HG02588 (cell line): Measurements from ENCODE around the gene SGK2.

ENCODE experiments used
- ATAC-seq: cut with Tn5 transposase; IDR thresholded peaks from one replicate; pipeline ENCODE4 v1.9.1; 2021; ENCODE audit warnings: mild to moderate bottlenecking, moderate library complexity; ENCODE audit not compliant: unreplicated experiment

The SGK2 gene

GRCh38 chr20:43535370-43536004, 23.3 kb upstream of the SGK2 start:
- ATAC-seq, result no peak

- no peak for ATAC-seq
Observed at GRCh38 chr20:43536041-43536816, 22.6 kb upstream of the SGK2 start.

GRCh38 chr20:43536817-43537440, 21.9 kb upstream of the SGK2 start:
- ATAC-seq, result no peak

GRCh38 chr20:43537921-43538877, 20.6 kb upstream of the SGK2 start:
- ATAC-seq, result no peak

- ATAC-seq, result no peak
Observed at GRCh38 chr20:43538878-43539700, 19.7 kb upstream of the SGK2 start.

- ATAC-seq, result no peak
Observed at GRCh38 chr20:43539975-43540672, 18.7 kb upstream of the SGK2 start.

- ATAC-seq, result no peak
Observed at GRCh38 chr20:43540673-43541060, 18.2 kb upstream of the SGK2 start.

- ATAC-seq, result no peak
Observed at GRCh38 chr20:43541214-43541613, 17.6 kb upstream of the SGK2 start.

GRCh38 chr20:43542161-43542560, 16.7 kb upstream of the SGK2 start:
- no peak for ATAC-seq

GRCh38 chr20:43542674-43543073, 16.2 kb upstream of the SGK2 start:
- ATAC-seq, result no peak

- no peak for ATAC-seq
Observed at GRCh38 chr20:43543138-43543537, 15.7 kb upstream of the SGK2 start.

- no peak for ATAC-seq
Observed at GRCh38 chr20:43544501-43544900, 14.3 kb upstream of the SGK2 start.

- ATAC-seq, result no peak
Observed at GRCh38 chr20:43545837-43546578, 12.8 kb upstream of the SGK2 start.

GRCh38 chr20:43548273-43548880, 10.4 kb upstream of the SGK2 start:
- no peak for ATAC-seq

- ATAC-seq, result no peak
Observed at GRCh38 chr20:43549416-43550065, 9.3 kb upstream of the SGK2 start.

- no peak for ATAC-seq
Observed at GRCh38 chr20:43550456-43550855, 8.4 kb upstream of the SGK2 start.

- ATAC-seq, result no peak
Observed at GRCh38 chr20:43554369-43554768, 4.5 kb upstream of the SGK2 start.
